GM21723 (cell line): Measurements from ENCODE around the gene KLF16.

Experiments
- ATAC-seq: cut with Tn5 transposase; IDR thresholded peaks from one replicate; pipeline ENCODE4 v1.9.1; 2021; ENCODE audit warnings: mild to moderate bottlenecking, moderate library complexity; ENCODE audit not compliant: unreplicated experiment

The KLF16 gene

DNA sequence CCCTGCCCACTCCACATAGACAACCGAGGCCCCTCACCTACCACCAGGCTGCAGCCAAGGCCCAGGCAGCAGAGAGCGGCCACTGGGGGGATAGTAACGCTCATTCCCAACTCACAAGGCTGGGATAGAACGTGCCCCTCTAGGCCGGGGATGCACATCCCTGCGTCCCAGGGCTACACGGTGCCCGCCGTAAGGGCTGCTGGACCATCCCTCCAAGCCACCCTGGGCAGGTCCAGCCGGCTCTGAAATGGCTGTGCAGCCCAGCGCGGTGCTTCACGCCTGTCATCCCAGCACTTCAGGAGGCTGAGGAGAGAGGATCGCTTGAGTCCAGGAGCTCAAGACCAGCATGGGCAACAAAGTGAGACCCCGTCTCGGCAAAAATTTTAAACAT lies 18.3 kb downstream of the KLF16 start:
- no peak for ATAC-seq

- no peak for ATAC-seq
Observed at GRCh38 chr19:1844513-1845124, 18.8 kb downstream of the KLF16 start.

DNA sequence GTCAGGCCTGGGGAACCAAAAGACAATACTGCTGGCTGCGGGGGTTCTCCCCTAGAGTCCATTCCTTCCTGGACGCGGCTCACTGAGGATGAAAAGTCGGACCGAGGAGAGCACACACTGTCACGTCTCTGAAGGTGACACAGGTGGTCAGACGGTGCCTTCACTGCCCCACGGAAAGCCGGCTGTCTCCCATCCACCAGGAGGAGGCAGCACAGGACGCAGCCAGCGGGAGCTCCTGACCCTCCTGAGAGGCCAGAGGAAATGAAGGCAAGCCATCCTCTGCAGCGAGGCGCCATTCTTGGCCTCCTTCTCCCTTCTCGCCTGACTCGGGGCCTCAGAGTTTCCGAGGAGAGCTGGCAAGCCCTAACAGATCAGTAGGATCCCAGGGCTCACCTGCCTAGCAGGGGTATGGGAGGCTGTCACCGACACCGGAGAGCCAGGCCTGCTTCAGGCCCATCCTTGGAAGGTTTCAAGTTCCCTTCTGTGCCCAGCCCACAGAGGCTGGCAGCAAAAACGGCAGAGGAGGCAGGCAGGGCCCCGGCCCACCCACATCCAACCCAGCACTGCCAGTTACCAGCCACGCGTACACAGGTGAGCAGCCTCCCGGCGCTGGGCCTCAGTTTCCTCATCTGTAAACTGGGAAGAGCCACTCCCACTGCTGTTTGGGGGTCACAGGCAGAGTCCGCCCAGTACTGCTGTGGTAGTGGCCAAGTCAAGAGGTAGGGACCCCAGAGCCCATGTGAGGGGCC lies 19.6 kb downstream of the KLF16 start:
- ATAC-seq = no peak

- ATAC-seq = no peak
Observed at GRCh38 chr19:1843116-1843515, 20.3 kb downstream of the KLF16 start.

- ATAC-seq = no peak
Observed at GRCh38 chr19:1841209-1841924, 22.0 kb downstream of the KLF16 start.

DNA sequence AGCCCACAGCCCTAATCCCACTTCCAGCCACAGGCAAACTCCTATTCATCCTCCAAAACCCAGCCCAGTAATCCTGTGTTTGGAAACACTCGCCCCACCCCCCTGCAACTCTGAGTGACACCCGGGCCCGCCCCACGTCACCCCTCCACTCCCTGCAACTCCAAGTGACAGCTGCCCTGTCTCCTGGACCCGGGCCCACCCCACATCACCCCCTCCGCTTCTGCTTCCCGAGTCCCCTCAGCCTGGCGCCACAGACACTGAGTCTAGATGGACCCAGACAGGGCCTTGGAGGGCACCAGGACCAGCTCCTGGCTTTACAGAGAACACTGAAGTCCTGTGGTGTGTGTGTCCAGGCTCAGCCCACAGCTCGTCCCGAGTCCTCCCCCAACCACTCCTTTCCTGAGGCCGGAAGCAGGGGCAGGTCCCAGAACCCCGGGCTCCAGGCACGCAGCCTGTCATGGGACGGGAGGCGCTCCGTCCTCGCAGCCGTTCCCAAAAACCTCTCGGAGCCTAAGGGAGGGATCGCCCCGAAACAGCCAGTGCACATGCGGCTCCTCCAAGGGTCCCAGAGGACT lies 22.8 kb downstream of the KLF16 start:
- no peak for ATAC-seq

- ATAC-seq = no peak
Observed at GRCh38 chr19:1839658-1840540, 23.5 kb downstream of the KLF16 start.

GRCh38 chr19:1837625-1838105 lies 25.7 kb downstream of the KLF16 start:
- no peak for ATAC-seq

- no peak for ATAC-seq
Observed at GRCh38 chr19:1837222-1837565, 26.2 kb downstream of the KLF16 start.

DNA sequence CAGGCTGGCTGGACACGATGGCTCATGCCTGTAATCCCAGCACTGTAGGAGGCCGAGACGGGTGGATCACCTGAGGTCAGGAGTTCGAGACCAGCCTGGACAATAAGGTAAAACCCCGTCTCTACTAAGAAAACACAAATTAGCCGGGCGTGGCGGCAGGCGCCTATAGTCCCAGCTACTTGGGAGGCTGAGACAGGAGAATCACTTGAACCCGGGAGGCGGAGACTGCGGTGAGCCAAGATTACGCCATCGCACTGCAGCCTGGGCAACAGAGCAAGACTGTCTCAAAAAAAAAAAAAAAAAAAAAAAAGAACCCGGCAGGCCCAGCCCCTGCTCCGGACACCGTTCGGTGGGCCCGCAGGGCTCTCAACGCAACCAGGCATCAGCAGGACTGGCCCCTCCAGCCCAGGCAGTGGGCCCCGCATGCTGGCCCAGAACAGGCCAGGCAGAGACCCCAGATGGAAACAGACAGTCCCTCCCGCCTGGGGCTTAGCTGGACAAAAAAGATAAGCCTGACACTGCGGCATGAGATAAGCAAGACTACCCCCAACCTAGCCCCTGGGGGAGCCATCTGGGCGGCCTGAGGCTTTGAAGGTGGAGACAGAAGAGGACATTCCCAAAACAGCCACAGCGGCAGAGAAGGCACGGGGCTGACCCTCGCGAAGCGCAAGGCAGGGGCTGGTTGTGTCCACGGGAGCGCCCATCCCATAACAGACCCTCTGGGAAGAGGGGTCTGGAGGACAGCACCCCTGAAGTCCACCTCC lies 26.7 kb downstream of the KLF16 start:
- no peak for ATAC-seq

DNA sequence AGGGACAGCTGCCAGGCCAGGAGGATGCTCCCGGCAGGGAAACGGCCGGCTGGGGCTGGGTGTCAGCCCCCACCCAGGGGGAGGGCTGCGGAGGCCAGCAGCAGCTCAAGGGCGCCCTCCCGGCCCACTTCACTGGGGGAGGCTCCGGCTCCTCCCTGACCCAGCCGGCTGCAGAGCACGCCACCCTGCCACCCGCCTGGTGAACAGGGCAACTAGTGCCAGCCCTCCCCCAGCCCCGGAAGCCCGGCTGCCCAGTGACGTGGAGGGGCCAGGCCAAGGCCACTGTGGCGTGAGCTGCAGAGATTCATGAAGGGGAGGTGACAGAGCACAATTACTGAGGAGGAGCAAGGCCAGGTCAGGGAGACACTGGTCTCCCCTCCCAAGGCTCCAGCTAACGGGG lies 29.8 kb downstream of the KLF16 start:
- ATAC-seq = no peak

DNA sequence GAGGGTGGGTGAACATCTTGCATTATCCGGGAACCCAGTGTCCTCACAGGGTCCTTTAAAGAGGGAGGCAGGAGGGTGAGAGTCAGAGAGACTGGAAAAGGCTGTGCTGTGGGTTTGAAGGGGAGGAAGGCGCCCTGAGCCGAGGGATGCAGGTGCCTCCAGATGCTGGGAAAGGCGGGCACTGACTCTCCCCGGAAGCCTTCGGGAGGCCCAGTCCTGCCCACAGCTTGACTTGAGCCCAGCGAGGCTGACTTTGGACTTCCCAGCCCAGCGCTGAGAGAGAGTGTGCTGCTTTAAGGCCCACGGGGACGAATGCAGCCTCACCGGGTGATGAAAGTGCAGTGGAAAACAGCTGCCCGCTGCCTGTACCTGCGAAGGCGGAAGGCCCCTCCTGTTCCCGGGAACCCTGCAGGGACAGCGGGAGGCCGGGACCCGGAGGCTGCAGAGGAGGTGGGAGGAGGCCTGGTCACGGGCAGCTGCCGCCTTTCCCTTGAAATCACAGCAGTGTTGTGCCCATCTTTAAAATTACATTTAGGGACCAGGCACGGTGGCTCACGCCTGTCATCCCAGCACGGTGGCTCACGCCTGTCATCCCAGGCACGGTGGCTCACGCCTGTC lies 31.2 kb downstream of the KLF16 start:
- ATAC-seq = no peak

- ATAC-seq = no peak
Observed at GRCh38 chr19:1830978-1831377, 32.4 kb downstream of the KLF16 start.

GRCh38 chr19:1830568-1830967 lies 32.8 kb downstream of the KLF16 start:
- no peak for ATAC-seq

DNA sequence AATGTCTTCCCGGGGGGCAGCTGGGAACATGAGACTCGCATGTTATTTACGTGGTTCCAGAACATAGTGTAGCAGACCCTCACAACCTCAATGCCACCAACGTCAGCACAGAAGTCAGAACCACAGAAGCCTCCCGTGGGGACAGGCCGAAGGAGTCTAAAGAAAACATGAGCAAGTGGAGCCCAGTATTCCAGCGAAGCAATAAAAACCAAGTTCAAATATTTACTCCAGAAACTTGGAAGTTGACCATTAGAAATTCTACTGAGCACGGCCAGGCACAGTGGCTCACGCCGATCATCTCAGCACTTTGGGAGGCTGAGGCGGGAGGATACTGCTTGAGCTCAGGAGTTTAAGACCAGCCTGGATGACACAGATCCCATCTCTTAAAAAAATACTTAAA lies 33.4 kb downstream of the KLF16 start:
- no peak for ATAC-seq

- no peak for ATAC-seq
Observed at GRCh38 chr19:1828279-1829238, 34.8 kb downstream of the KLF16 start.

GRCh38 chr19:1827566-1828278 lies 35.7 kb downstream of the KLF16 start:
- no peak for ATAC-seq
